ENCODE measurements around the gene SLC2A4.

The SLC2A4 gene

DNA sequence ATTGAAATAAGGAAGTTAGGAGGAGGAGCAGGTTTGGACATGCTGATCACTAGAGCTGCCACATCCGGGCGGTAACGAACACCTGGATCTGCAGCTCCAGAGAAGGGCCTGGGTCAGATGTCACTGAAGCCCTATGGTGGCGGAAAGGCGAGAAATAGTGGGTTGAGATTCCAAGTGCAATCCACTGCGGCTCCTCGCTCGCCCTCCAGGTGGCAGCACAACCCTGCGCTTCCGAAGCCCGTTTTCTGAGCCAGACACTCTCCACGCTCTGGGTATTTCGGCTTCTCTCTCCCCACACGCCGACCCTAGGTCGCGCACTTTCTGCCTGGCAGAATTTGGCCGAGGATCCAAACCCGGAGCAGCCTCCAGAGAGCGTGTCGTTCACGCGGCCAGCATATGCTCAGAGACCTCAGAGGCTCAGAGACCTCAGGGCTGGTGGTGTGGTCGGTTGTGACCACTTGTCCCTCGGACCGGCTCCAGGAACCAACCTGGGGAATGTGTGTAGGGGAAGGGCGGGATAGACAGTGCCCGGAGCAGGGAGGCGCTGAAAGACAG is 922 bp upstream of the SLC2A4 start:
- no peak for DNase-seq

DNA sequence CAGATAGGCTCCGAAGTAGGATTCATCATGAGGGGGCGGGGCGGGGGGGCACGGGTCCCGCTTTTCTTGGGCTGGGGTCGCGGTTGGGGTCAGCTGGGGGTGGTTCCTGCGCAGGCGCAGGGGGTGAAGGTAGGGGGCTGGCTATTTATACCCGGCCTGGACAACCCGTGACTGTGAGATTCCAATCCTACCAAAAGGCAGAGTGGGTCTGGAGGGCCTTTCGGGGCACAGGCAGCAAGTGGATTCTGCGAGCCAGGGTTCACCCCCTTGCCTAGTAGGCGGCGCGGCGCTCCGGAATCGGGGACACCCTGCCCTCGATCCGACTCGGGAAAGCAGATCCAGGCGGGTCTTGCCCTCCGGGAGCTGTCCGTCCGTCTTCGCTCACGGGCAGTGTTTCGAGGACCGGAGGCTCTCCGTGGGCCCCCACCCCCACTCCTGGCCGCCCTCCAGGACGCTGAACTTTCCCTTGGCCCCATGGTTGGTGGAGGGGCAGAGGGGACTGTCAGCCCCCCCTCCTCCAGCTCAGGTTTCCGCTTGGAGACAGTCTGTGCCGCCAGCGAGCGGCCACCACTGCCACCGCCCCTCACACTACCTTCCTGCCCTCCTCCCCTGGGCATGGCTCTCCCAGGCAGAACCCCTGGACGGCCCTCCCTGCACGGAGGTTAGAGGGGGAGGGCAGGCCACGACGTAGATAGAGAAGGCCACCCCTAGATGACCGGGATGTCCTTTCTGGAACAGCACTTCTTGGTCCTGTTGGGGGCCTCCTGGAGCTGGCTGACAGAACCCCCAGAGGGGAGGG is 634 bp downstream of the SLC2A4 start:
- DNase-seq: no peak

DNA sequence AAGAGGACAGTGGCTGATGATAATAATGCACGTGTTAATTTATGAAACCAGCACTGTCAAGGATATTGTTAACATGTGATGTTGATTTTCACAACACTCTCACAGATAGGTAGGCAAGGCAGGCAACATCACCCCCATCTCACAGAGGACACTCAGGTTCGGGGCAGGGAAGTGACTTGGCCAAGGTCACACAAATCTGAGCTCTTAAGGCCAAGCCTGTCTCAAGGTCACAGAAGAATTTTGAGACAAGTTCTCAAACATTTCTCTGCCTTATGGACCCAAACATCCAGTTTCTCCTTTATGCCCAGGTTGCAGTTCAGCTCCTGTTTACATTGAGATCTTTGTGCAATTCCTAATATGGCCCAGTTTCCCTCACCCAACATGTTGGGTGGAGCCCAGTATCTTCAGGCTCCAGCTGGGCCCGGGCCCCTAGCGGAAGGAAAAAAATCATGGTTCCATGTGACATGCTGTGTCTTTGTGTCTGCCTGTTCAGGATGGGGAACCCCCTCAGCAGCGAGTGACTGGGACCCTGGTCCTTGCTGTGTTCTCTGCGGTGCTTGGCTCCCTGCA is 1.3 kb downstream of the SLC2A4 start:
- DNase-seq: no peak

DNA sequence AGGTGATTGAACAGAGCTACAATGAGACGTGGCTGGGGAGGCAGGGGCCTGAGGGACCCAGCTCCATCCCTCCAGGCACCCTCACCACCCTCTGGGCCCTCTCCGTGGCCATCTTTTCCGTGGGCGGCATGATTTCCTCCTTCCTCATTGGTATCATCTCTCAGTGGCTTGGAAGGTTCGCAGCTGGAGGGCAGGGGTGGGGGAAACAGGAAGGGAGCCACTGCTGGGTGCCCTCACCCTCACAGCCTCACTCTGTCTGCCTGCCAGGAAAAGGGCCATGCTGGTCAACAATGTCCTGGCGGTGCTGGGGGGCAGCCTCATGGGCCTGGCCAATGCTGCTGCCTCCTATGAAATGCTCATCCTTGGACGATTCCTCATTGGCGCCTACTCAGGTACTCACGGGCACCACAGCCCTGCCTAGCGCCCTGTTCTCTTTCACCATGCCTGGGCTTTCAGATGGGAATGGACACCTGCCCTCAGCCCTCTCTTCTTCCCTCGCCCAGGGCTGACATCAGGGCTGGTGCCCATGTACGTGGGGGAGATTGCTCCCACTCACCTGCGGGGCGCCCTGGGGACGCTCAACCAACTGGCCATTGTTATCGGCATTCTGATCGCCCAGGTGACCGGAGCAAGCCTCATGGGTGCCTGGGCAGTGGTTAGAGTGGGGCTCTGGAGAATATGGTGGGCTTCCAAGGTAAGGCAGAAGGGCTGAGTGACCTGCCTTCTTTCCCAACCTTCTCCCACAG is 2.1 kb downstream of the SLC2A4 start:
- DNase-seq: no peak

DNA sequence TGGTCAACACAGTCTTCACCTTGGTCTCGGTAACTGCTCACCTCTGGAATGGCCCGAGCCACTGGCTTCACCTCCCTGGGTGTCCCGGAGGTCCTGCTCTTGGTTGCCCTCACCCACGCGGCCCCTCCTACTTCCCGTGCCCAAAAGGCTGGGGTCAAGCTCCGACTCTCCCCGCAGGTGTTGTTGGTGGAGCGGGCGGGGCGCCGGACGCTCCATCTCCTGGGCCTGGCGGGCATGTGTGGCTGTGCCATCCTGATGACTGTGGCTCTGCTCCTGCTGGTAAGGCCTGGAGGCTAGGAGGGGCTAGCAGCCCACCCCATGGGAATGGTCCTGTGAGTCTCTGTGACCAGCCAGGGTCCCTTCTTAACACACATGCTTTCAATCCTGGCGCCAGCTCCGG is 3.4 kb downstream of the SLC2A4 start:
- no peak for DNase-seq

DNA sequence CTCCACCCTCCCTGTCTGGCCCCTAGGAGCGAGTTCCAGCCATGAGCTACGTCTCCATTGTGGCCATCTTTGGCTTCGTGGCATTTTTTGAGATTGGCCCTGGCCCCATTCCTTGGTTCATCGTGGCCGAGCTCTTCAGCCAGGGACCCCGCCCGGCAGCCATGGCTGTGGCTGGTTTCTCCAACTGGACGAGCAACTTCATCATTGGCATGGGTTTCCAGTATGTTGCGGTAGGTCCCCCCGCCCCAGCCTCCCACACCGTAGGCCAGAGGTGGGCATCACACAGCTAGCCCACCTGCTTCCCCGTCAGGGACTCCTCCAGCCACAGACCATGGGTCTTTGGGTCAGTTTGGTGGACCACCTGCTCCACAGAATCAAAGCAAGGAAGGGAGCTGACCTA is 4.2 kb downstream of the SLC2A4 start:
- DNase-seq: no peak

DNA sequence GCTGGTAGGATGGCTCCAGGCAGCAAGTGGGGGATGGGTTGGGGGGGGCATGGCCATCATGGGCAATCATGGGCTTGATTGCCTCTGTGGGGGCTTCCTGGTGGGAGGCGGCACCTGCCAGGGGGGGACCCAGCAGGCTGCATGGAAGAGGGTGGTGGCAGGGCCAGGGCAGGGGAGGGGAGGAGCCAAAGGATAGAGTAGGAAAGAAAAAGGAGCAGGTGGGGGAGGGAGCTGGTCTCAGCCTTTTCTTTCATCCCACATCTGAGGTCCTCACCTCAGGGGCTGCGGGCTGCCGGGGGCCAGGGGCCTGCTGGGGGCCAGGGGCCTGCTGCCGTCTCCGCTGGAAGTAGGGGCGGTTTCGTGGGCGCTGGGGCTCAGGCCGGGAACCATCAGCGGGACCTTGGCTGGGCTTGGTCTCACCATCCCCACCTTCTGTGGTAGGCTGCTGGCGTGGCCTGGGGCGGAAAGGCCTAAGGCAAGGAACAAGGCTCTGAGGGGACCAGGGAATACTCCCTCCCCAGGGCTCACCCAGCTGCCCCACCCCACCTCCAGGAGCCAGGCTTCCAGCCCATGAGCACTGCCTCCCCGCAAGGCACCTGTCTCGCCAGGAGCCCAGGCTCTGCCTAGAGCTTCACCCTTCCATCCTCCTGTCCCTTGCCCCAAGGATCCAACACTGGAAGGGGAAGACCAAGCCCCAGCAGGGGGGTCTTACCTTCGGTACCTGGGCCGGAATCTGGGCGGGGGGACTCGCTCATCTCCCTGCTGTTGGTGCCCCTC is 7.9 kb downstream of the SLC2A4 start:
- no peak for DNase-seq

DNA sequence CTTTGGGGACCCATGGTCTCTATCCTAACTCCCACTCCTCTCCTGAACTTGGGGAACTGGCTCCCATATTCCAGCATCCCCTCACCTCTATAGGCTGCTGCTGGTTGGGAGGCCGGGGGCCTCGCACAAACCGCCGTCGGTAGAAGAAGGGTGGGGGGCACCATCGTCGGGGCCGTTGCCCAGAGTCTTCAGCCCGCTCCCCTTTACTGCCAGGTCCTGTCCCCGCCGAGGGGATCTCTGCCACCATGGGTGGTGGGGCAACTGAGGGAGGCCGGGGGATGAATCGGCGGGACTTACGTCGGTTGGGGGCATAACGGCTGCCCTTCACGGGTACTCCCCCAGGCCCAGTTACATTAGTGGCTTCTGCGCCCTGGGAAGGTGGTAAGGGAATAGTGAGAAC is 8.6 kb downstream of the SLC2A4 start:
- no peak for DNase-seq

DNA sequence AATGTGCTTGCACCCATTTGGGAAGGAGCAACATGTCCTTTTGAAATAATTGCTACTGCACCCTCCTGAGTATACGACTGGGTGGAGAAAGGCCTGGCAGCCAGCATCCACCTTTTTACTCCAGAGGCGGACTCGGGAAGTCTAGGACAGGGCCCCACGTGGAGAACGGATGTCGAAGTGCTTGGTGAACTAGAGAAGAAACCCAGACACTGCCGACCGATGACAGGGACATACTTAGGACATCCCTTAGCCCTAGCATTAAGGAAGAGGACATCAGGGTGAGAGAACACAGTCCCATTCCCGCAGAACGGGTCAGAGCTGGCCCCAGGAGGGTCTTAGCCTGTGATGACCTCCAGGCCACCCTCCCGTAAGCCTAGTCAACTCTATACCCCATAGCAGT is 9.2 kb downstream of the SLC2A4 start:
- no peak for DNase-seq

DNA sequence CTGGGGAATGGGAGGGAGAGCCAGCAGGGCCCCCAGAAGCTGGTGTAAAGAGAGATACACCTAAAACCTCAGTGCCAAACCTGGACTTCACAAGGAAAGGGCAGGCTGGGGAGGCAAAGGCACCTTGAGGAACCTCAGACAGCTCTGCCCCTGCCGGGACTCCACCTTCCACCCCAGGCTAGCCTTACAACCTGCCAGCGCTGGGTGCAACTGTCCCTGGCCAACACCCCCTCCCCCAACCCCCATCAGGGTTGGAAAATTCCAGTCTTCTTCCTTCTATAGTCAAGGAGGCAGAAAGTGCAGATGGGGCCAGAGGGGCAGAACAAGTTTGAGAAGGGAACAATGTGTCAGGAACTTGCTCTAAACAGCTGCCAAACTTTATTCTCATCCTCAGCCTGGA is 10.7 kb downstream of the SLC2A4 start:
- DNase-seq: no peak

DNA sequence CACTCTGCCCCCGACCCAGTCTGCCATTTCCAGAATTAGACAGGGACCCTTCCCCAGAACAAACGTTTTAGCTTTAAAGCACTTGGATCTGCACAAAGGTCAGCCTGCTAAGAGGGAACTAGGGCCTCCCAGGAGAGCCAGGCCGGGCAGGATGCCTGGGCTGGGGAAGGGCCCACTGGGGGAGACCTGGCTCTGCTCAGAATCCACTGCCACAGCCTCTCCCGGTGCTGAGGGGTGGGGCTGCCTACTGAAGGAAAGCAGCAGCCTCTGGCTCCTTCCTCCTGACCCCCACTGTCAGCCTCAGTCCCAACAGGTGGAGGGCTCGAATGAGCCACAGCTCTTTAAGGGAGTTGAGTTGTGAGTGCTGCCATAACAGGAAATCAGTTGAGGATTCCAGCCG is 11.2 kb downstream of the SLC2A4 start:
- DNase-seq: no peak

DNA sequence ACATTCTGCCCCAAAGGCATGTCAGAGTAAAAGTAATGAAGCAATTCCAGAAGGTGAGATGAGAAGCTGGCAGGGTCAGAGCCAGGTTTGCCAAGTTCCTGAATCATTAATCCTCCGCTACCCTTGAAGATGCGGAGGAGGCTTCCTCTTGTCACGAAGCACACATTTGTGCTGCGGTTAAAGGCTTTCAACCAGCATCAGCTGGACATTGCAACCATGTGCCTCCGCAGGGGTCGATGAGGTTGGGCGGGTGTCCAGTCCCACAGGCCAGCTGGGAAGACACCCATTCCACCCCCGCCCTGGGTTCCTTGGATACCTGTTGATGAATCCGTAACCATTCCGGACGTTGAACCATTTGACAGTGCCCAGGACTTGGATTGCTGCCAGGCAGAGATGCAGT is 11.6 kb downstream of the SLC2A4 start:
- no peak for DNase-seq

DNA sequence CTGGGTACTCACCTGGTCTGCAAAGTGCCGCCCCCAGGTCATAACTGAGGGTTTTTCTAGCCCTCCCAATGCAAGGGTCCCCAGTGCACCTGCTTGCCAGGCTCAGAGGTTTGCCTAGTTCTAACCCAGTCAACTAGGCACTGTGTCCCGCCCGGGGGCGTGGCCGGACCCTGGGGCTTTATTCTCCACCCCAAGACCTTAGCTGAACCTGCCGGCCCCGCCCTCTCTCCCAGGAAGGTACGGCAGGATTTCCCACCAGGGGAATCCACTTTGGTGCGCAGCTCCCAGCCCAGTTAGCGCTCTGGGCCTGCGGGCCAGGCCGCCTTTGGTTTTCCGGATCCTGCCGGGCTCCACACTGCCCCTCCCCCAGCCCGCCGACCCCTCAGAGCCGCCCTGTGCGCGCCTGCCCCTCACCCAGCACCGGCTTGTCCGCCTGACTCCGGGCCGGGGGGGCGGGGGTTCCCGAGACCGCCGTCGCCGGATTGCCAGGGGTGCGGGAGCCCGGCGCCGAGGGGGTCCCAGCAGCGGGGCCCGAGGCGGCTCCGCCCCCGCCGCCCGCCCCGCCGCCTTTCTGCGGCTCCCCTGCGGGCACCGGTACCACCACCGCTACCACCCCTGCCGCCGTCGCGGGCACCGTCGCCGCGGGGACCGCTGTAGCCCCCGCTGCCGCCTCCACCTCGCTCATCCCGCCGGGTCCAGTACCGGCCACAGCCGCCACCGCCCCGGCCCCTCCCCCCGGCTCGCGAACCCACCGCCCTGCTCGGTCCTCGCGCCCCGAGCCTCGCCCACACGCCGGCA is 12.5 kb downstream of the SLC2A4 start:
- DNase-seq: no peak

DNA sequence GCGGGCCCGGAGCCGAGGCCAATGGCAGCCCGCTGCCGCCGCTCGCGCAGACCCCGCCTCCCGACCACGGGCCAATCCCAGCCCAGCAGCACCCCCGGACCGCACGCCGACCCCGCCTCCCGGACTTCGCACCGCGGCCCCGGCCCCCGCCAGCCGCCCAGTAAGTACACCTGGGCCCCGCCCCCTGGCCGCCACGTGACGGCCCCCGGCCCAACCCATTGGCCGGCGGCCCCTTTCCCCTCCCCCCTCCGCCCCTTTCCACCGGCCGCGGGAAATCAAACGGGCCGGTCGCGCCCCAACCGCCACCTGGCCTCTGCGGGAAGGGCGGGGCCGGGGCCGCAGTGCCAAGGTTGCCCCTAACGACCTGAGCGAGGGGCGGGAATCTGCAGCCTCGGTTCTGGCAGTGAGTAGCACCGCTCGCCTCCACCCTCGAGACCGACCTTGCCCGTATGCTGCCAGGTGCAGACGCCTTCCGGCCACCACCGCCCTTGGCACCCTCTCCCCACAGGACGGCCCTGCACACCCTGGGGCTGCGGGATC is 13.2 kb downstream of the SLC2A4 start, which contains the start of gene YBX2:
Gene YBX2 (minus strand): TSS at position 26 of the 540 bp plus-strand sequence. CDS start 139 bp downstream, outside the sequence.
- DNase-seq: no peak

DNA sequence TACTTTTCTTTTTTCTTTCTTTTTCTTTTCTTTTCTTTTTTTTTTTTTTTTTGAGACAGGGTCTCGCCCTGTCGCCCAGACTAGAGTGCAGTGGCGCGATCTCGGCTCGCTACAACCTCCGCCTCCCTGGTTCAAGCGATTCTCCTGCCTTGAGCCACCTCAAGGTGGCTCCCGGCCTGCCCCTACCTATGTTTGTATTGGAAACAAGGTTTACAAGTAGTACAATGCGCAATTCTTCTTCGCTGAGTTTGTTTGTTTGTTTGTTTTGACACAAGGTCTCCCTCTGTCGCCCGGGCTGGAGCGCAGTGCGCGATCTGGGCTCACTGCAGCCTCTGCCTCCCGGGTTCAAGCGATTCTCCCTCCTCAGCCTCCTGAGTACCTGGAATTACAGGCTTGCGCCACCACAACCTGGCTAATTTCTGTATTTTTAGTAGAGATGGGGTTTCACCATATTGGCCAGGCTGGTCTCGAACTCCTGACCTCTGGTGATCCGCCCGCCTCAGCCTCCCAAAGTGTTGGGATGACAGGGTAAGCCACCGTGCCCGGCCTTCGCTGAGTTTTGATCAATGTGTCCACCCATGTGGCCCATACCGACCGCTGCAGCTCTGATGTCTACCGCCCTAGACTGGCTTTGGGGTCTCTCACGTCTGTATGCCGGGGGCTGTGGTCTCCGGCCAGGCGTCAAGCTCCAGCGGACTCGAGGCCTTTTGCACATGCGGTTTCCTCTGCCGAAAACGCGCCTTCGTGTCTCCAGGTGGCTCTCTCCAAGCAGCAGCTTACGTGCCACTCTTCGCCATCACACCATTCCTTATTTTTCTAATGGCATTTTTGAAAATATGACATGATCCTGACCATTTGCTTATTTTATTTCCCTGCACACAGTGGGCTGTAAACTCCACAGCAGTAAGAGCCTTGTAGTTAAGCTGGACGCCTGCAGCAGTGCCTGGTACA is 14.0 kb downstream of the SLC2A4 start:
- no peak for DNase-seq

DNA sequence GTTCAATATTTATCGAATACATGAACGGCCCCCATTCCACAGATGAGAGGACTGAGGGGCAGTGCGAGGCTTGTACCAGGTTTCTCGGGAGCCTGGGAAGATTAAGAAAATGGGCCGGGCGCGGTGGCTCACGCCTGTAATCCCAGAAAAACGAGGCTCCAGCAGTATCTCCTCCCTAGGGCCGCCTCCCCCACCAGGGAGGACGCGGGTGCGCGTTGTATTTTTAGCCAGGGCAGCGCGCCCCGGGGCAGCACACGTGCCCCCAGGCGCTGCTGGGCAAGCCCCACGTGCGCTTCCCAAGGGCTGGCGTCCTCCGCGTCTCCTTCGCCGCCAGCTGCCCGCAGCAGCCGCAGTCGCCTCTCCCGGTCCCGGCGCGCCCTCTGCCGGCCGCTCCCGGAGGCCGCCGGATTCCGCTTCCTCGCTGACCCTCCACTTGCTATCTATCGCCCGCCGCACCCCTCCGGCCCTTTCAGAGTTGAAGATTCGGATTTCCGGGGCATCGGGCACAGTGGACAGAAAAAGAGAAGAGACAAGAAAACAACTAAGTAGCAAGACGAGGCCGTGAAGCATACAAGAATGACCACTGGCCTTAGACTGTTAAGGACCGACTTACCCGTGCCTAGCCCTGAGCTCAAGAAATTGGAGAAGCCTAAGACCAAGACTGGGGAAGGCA is 14.8 kb downstream of the SLC2A4 start:
- no peak for DNase-seq

DNA sequence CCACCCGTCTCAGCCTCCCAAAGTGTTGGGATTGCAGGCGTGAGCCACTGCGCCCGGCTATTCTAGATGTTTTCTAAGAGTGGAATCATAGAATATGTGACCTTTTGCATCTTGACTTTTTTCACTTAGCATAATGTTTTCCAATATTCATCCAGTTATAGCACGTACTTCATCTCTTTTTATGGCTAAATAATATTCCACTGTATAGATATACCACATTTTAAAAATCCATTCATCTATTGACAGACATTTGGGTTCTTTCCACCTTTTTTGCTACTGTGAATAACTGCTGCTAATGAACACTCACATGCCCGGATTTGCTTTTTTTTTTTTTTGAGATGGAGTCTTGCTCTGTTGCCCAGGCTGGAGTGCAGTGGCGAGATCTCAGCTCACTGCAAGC is 22.7 kb downstream of the SLC2A4 start:
- no peak for DNase-seq

DNA sequence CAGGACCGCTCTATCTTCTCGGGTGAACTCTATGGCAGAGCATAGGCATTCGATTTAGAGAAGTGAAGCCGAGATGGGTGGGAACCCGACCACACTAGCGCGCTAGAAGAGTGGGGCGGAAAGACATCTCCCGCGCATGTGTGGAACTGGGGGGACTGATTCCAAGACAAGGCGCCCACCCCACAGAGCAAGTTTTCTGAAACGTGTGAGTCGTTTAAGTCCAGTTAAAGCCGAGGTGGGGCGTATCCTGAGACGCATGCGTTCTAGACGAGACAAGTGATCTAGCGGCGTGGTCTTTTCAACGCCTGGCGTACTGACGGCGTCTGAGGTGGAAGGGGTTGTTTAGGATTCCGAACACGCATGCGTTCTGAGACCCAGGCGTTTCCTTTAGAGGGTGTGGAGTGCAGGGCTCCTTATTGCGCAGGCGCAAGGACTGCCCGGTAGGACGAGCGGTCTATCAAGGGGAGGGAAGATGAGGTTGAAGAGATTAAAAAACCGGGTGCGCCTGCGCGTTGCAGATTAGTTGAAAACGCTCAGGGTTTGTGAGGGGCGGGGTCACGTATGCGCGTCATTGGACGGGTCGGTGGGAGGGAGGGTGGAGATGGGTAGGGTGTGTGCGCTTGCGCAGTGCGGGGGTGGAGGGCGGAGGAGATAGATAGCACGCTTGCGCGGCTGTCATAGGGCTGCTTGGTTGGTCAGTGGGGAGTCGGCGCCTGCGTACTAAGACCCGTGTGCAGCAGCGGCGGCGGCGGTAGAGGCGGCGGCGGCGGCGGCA is 25.6 kb downstream of the SLC2A4 start, which contains the start of gene EIF5A:
Gene EIF5A (plus strand): TSS at position 718 of the 775 bp plus-strand sequence. CDS start 2,008 bp downstream, outside the sequence.
- peak; percentile 84 for DNase-seq

Measured in NCI-H524 treated with DMSO at 0.1 percent for 48 hours (cell line).